Measurements from ENCODE around the gene CYLD. TPM values are rescaled to one million over a fixed set of nuclear protein-coding genes. Genes with fewer than 3 reads are reported as not detected.

CYLD gene
- total and polyA plus RNA-seq, 2 of the 4 experiments (the other 2 are of a cell fraction), result 16.2 to 37.3 TPM

- peaks cover 12% of the 10 kb centered on the region for H3K36me3 ChIP-seq (ENCODE audit: control insufficient read depth, insufficient read depth, low read length)
- no peak overlapping the region for H3K4me3 ChIP-seq (ENCODE audit: insufficient read depth, low read depth, low read length)
- H3K23ac ChIP-seq (ENCODE audit: low read depth, low read length), result no peak overlapping the region
- H3K27me3 ChIP-seq (ENCODE audit: control insufficient read depth, insufficient read depth, low read length), result no peaks in the 10 kb centered on the region
- H3K9ac ChIP-seq (ENCODE audit: low read depth, low read length), result no peak overlapping the region
- no peak overlapping the region for H3K4ac ChIP-seq (ENCODE audit: low read depth, low read length)
- CTCF ChIA-PET, result interaction anchor here (1.3 to 5.0 kb wide), 2 partner anchors 10 kb away, joined by 5 to 29 read pairs; no protein-coding TSS in a partner anchor
- no peak overlapping the region for H2AFZ ChIP-seq (replicated peaks; ENCODE audit: low read length, poor library complexity)
- BruUV-seq (replicated peaks), result no TSS peak
- intact Hi-C loops (cut with micrococcal nuclease), result no loop called here
- no peak overlapping the region for H3K18ac ChIP-seq (ENCODE audit: low read depth, low read length)
- ATAC-seq (ENCODE audit: low read depth) (no peak), DNase-seq (no peak)
- no peak overlapping the region for H2BK15ac ChIP-seq (ENCODE audit: low read depth, low read length)
- no peaks in the 10 kb centered on the region for H4K20me1 ChIP-seq (ENCODE audit: insufficient read depth, low read length)
- no peak overlapping the region for H4K8ac ChIP-seq (ENCODE audit: low read depth in 2 of 2, low read length in 2 of 2)
- POLR2A ChIA-PET (ENCODE audit: unreplicated experiment), result no interaction called here
- no peak overlapping the region for H3K4me2 ChIP-seq (ENCODE audit: low read depth, low read length)
- H3K14ac ChIP-seq (replicated peaks; ENCODE audit: low read depth, low read length), result no peak overlapping the region
- in situ Hi-C loops (cut with MboI; ENCODE audit: low sequenced_read_pairs), result loop anchor here (25.0 kb wide), 1 partner anchor 585 kb away; no protein-coding TSS in a partner anchor
- H2BK20ac ChIP-seq (ENCODE audit: low read depth, low read length), result no peak overlapping the region
- no peak overlapping the region for H2AK9ac ChIP-seq (replicated peaks; ENCODE audit: low read depth, low read length, poor library complexity)
- no CpG with 5 or more reads among the region's 1 CpG for WGBS, 2 experiments (ENCODE audit: extremely low coverage in 2 of 2, insufficient read length in 1 of 2)
- H3K9me3 ChIP-seq (ENCODE audit: control insufficient read depth, insufficient read depth, low read length), result no peaks in the 10 kb centered on the region
- no peaks in the 10 kb centered on the region for H3K79me1 ChIP-seq (ENCODE audit: low read depth in 1 of 2, low read length in 2 of 2)
- no peak overlapping the region for H2BK120ac ChIP-seq (ENCODE audit: low read depth, low read length)
- no peak overlapping the region for H3K27ac ChIP-seq (ENCODE audit: insufficient read depth, low read length)
- no peak overlapping the region for H2AK5ac ChIP-seq (ENCODE audit: low read depth, low read length)
- no peak overlapping the region for H3K56ac ChIP-seq (ENCODE audit: extremely low read depth, insufficient read depth, low read length)
- no peak overlapping the region for H4K91ac ChIP-seq (ENCODE audit: insufficient read depth, low read depth, low read length)
- dilution Hi-C loops (cut with HindIII; ENCODE audit: low sequenced_read_pairs, unreplicated experiment), result no loop called here
- peaks cover 2% of the 10 kb centered on the region; the same call in 1 of the 2 replicates for H3K9me1 ChIP-seq (ENCODE audit: insufficient read depth, low read length)
- no peak overlapping the region for H4K5ac ChIP-seq (ENCODE audit: low read depth, low read length)
- H2BK5ac ChIP-seq (ENCODE audit: low read depth, low read length, poor library complexity, severe bottlenecking), result no peak overlapping the region
- no peaks in the 10 kb centered on the region for H3K4me1 ChIP-seq (ENCODE audit: control insufficient read depth, insufficient read depth, low read length)
- TF ChIP-seq RFX5 (IDR thresholded peaks at IDR 0.05; ENCODE audit: low read depth, low read length) (no peak), MAFK (IDR thresholded peaks at IDR 0.05; ENCODE audit: low read depth, low read length) (peak; percentile 29; the same call in 1 of the 2 replicates)
Measured at GRCh38 chr16:50796829-50797228, 54.9 kb downstream of the CYLD start.

Data from IMR-90 (cell line).